Skin of body (tissue), 2 donors: ENCODE measurements around the gene GPR34. TPM values are rescaled to one million over a fixed set of nuclear protein-coding genes. Genes with fewer than 3 reads are reported as not detected.
"Not testable (repeated sequence)": the region's sequence is repeated elsewhere in the genome, so short reads cannot be mapped to it uniquely, and the experiment has no call there.

Experiments used
- DNase-seq: peaks from one replicate; lab custom pipeline; 2025; lab: John Stamatoyannopoulos, UW
- total RNA-seq: library from RNA; depleted of rRNA; stranded (reverse); fragments of >200 nt; gene quantifications from one replicate; pipeline ENCODE4 v1.2.3, GENCODE V29; 2014

The GPR34 gene
- total RNA-seq, 1 donor from 2014 or later, result 10.9 TPM

GRCh38 chrX:41693024-41693423 lies 4.3 kb downstream of the GPR34 start:
- no peak for DNase-seq

GRCh38 chrX:41695426-41695825 lies 6.7 kb downstream of the GPR34 start:
- no peak for DNase-seq

DNA sequence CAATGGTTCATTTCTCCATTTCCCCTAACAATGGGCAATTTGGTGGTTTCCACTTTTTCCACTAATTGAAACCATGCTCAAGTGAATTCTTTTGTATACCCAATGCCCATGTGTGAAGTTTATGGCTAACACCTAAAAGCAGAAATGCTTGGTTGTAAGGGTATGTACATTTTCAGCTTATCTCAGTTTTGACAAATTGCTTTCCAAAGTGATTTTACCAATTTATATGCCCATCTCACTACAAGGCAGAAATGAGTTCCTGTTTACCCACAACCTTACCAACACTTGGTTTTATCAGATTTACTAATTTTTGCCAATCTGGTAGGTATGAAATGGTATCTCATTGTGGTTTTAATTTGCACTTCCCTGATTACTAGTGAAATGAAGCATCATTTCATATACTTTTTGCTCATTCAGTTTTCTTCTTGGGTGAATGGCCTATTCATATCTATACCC lies 14.8 kb downstream of the GPR34 start:
- no peak for DNase-seq

DNA sequence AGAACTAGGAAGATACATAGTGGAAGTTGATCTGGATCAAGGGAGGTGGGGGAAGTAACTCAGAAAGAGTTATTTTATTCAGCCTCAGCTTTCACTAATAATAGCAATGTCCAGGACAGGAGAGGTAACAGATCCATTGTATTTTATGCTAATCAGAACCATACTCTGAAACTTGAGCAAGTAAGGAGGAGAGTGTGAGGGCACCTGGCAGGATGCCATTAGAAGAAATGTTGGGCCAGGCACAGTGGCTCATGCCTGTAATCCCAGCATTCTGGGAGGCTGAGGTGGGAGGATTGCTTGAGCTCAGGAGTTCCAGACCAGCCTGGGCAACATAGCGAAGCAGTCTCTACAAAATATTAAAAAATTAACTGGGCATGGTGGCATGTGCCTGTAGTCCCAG lies 16.3 kb downstream of the GPR34 start:
- DNase-seq, result no peak

DNA sequence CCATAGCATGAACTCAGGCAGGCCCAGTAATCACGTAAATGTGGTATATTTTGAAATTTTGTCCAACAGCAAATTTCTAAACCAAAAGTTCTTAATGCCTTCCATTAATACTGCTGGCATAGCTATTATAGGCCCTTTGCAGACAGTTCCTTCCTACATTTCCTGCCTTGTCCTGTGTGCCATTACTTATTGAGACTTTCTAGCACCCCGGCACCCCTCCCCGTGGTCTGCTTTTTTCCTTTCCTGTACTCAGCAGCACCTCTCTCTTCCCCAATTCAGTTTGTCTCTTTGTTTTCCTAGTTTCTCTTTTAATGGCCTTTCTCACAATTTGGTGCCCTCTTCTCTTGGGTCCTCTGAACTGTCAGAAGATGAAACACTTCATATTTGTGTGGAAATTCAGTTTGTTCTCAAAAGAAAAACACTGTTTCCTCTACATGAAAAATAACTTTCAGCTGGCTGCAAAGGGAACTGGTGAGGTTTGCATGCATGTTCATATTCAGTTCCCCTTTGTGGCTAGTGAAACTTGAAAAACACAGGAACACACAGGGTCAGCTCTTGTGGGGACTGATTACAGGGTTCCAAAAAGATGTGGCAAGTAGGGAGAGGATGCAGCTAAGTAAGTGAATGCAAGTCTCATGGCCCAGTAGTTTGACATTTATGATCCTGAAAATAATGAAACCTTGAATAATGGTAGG lies 17.1 kb downstream of the GPR34 start:
- no peak for DNase-seq

- DNase-seq, result no peak
Measured at GRCh38 chrX:41707218-41707617, 18.4 kb downstream of the GPR34 start.

DNA sequence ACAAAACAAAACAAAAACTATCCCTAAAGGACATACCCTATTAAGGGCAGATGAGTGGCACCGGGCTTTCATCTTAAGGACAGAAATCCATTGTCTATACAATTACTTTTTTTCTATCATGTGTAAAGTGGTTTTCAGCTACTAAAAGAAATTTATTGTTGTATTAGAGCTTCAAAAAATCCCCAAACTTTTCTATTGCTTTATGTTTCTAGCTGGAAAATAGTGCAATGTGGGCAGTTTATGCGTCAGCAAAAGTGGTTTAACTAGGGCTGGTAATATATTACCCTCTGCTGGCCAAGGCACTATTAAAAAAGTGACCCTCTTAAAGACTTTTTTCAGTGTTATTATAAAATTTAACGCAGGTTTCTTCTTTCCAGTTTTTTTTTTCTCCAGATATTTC lies 19.7 kb downstream of the GPR34 start:
- no peak for DNase-seq

- no peak for DNase-seq
Measured at GRCh38 chrX:41711021-41711667, 22.4 kb downstream of the GPR34 start.

GRCh38 chrX:41716222-41716621 lies 27.4 kb downstream of the GPR34 start:
- no peak for DNase-seq

DNA sequence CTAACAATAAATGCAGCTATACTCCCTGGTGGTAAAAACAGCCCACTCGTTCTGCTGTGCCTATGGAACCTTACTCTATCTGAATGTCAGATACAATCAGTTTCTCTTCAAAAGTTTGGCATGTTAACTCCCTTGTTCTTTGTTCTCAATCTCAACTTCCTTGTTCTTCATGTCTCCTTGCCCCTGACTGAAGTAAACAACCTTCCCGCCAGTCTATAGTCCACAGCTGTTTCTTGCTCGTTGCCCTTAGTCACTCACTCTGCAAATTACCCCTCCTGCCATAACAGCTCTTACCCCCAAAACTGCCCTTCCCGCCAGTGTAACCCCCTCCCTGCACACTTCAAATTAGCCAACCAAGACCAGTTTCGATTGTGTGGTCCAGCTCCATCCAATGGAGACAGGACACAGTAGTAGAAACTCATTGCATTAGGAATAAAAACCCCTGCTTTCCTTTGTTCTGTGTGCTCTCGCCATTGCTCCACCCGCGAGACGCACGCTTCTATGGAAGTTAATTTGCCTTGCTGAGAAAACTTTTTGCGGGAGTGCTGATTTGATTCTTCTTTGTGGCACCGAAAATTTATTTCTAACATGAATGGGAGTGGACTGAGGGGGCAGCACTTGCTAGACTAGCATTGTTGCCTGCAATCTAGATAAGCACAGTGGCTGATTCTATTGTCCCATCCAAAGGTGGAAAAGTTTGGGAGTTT lies 28.1 kb downstream of the GPR34 start:
- DNase-seq, result no peak

GRCh38 chrX:41718481-41719235 lies 29.9 kb downstream of the GPR34 start:
- DNase-seq, result no peak

- not testable (repeated sequence) for DNase-seq
Measured at GRCh38 chrX:41719610-41720009, 30.8 kb downstream of the GPR34 start.

DNA sequence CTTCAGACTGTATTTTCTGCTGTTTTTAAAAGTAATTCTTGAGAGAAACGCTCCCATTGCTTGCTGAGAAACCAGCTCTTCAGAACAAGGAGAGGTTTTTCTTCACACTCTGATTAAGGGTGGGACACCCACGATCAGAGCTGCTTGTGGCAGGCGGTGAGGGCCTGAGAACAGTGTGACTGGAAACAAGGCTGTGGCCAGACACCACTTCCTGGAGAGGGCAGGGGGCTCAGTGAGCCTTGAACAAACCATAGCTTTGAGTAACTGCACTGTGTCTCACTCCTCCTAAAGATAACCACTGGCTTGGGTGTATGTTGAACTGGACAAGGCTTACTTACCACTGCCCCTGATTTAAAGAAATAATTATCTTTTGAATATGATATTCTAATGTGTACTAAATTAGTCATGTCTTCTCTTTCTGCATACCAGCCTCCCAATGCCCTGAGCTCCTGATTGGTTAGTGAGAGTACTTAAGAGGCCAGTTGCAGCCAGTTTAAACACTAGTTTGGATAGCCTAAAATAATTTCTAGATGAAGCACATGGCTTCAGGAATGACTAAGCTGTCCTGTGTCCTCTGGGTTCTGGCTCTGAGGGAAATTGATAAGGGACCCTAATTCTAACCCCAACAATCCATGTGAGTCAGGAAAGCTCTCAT lies 31.5 kb downstream of the GPR34 start:
- DNase-seq, result no peak

DNA sequence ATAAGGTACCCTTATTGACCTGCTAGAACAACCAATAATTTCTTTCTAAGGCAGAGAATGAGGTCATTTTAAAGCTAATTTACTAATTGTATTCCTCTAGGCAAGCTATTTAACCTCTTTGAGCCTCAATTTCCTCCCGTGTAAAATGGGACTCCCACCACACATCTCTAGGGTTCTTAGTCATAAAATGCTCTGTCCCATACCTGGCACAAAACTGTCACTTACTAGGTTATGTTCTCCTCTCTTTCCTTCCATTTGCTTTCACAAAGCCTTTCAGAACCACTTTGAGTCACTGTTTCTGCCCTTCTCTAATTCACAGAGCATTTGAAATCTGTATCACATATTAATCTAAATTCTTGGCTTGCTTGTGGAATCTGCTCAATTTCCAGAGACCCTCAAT lies 32.8 kb downstream of the GPR34 start:
- DNase-seq, result no peak

- no peak for DNase-seq
Measured at GRCh38 chrX:41722214-41722613, 33.4 kb downstream of the GPR34 start.

GRCh38 chrX:41722816-41723618 lies 34.2 kb downstream of the GPR34 start:
- no peak for DNase-seq

- DNase-seq, result no peak
Measured at GRCh38 chrX:41723826-41724225, 35.1 kb downstream of the GPR34 start, which contains the start of gene GPR82. Gene GPR82, plus strand, starts transcription at chrX:41724181. Its CDS starts 2,846 bp downstream, at chrX:41727027.

DNA sequence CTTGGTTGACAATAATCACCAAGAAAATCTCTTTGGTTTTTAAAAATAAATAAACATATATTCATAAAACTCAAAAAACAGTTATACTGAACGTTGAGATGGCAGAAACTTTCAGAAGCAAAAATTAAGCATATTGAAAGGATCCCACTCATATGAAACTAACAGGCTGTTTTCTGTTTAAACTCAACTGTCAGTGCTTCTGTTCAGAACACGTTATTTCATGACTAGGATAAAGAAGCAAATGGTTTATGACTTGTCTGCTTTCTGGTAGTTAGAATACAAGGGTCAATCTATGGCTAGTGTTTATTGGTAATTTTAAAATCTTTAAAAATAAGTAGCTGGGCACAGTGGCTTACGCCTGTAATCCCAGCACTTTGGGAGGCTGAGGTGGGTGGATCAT lies 39.4 kb downstream of the GPR34 start:
- DNase-seq, result no peak

DNA sequence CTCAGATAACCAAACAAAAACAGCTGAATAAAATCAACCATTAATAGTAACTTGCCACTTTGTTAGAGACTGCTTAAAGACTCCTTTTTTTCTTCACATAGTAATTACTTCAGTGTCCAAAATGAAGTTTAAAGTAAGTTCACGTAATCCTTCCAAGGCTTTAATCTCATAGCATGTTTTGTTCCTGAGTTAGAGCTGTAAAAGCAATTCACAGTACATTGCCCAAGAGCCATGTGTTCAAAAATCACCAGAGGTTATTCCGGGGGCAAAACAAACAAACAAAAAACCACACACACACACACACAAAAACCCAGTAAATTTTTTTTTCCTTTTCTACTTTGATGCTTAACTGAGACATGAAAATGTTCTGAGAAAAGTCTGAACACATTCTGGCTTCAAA lies 41.3 kb downstream of the GPR34 start:
- DNase-seq, result no peak

DNA sequence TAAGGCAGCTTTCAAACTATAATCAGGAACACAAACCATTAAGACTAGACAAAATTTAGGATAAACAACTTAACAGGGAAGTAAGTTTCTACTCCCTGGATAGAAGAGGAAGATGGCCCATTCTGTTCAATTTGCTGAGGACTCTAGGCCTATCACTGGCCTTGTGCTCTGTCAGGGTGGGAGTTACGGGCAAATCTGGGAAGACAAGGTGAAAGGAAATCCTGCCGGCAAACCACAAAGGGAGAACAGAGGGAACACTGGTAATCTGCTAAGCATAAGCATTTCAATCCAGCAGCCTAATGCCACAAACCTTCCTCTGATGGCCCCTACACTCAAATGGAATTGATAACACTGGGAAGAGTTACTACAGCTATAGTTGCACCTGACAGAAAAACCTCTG lies 43.5 kb downstream of the GPR34 start:
- DNase-seq, result no peak
